HEK293 (cell line): ENCODE measurements around the gene KCTD11.

ENCODE experiments used
- ATF2 ChIP-seq: fragments of 450-650 bp; formaldehyde crosslinking; IDR thresholded peaks from 2 replicates; pipeline ENCODE4 v1.5.1; 2016; ENCODE audit warnings: missing biosample characterization, missing genetic modification characterization, low read depth
- GLIS2 ChIP-seq: fragments of 450-650 bp; formaldehyde crosslinking; IDR thresholded peaks from 2 replicates; pipeline ENCODE4 v1.5.1; 2016; ENCODE audit warnings: missing biosample characterization, missing genetic modification characterization
- HIC1 ChIP-seq: fragments of 450-650 bp; formaldehyde crosslinking; IDR thresholded peaks from 2 replicates; pipeline ENCODE4 v1.5.1; 2016; ENCODE audit warnings: missing biosample characterization, missing genetic modification characterization
- HOXC10 ChIP-seq: sonication (generic); formaldehyde crosslinking; IDR thresholded peaks from 2 replicates; pipeline ENCODE4 v1.8.1; 2023; ENCODE audit warnings: mild to moderate bottlenecking, missing genetic modification reagents
- KLF10 ChIP-seq: fragments of 450-650 bp; IDR thresholded peaks from 2 replicates; pipeline ENCODE4 v1.5.1; 2018; ENCODE audit warnings: missing biosample characterization, mild to moderate bottlenecking, missing genetic modification characterization
- KLF9 ChIP-seq: fragments of 450-650 bp; formaldehyde crosslinking; IDR thresholded peaks from 2 replicates; pipeline ENCODE4 v1.5.1; 2016; ENCODE audit warnings: missing biosample characterization, missing genetic modification characterization, low read depth
- MEIS1 ChIP-seq: sonication (generic); formaldehyde crosslinking; IDR thresholded peaks from 2 replicates; pipeline ENCODE4 v1.8.1; 2022; ENCODE audit warnings: missing genetic modification reagents, mild to moderate bottlenecking, borderline replicate concordance
- OVOL3 ChIP-seq: fragments of 450-650 bp; formaldehyde crosslinking; IDR thresholded peaks from 2 replicates; pipeline ENCODE4 v1.5.1; 2016; ENCODE audit warnings: missing biosample characterization, missing genetic modification characterization
- YY1 ChIP-seq: fragments of 450-650 bp; formaldehyde crosslinking; IDR thresholded peaks from 2 replicates; pipeline ENCODE4 v1.5.1; 2018; ENCODE audit warnings: missing biosample characterization, missing genetic modification characterization
- ZBTB8A ChIP-seq: fragments of 450-650 bp; formaldehyde crosslinking; IDR thresholded peaks from 2 replicates; pipeline ENCODE4 v1.5.1; 2016; ENCODE audit warnings: missing biosample characterization, missing genetic modification characterization
- ZNF140 ChIP-seq: fragments of 450-650 bp; formaldehyde crosslinking; IDR thresholded peaks from 2 replicates; pipeline ENCODE4 v1.5.1; 2016; ENCODE audit warnings: missing biosample characterization, missing genetic modification characterization
- ZNF16 ChIP-seq: fragments of 450-650 bp; formaldehyde crosslinking; IDR thresholded peaks from 2 replicates; pipeline ENCODE4 v1.5.1; 2016; ENCODE audit warnings: low read depth, missing biosample characterization, missing genetic modification characterization
- ZNF292 ChIP-seq: fragments of 450-650 bp; formaldehyde crosslinking; IDR thresholded peaks from 2 replicates; pipeline ENCODE4 v1.5.1; 2016; ENCODE audit warnings: low read depth, missing biosample characterization, missing genetic modification characterization, borderline replicate concordance
- ZNF302 ChIP-seq: fragments of 450-650 bp; formaldehyde crosslinking; IDR thresholded peaks from 2 replicates; pipeline ENCODE4 v1.5.1; 2016; ENCODE audit warnings: missing biosample characterization, missing genetic modification characterization, low read depth
- ZNF350 ChIP-seq: fragments of 450-650 bp; formaldehyde crosslinking; IDR thresholded peaks from 2 replicates; pipeline ENCODE4 v1.5.0; 2017; ENCODE audit warnings: missing biosample characterization, mild to moderate bottlenecking, missing genetic modification characterization
- ZNF423 ChIP-seq: fragments of 450-650 bp; formaldehyde crosslinking; IDR thresholded peaks from 2 replicates; pipeline ENCODE4 v1.5.1; 2016; ENCODE audit warnings: missing biosample characterization, missing genetic modification characterization
- ZNF48 ChIP-seq: fragments of 450-650 bp; formaldehyde crosslinking; IDR thresholded peaks from 2 replicates; pipeline ENCODE4 v1.5.1; 2016; ENCODE audit warnings: missing biosample characterization, missing genetic modification characterization
- ZNF501 ChIP-seq: fragments of 450-650 bp; formaldehyde crosslinking; IDR thresholded peaks from 2 replicates; pipeline ENCODE4 v1.5.1; 2016; ENCODE audit warnings: missing biosample characterization, missing genetic modification characterization
- ZNF513 ChIP-seq: fragments of 450-650 bp; IDR thresholded peaks from 2 replicates; pipeline ENCODE4 v1.5.1; 2018; ENCODE audit warnings: missing biosample characterization, missing genetic modification characterization
- ZNF521 ChIP-seq: fragments of 450-650 bp; formaldehyde crosslinking; IDR thresholded peaks from 2 replicates; pipeline ENCODE4 v1.5.1; 2017; ENCODE audit warnings: missing biosample characterization, mild to moderate bottlenecking, missing genetic modification characterization
- ZNF530 ChIP-seq: fragments of 450-650 bp; formaldehyde crosslinking; IDR thresholded peaks from 2 replicates; pipeline ENCODE4 v1.5.1; 2016; ENCODE audit warnings: low read depth, missing biosample characterization, missing genetic modification characterization
- ZNF558 ChIP-seq: fragments of 450-650 bp; formaldehyde crosslinking; IDR thresholded peaks from 2 replicates; pipeline ENCODE4 v1.5.1; 2016; ENCODE audit warnings: missing biosample characterization, missing genetic modification characterization
- ZNF626 ChIP-seq: fragments of 450-650 bp; sonication (Bioruptor Pico); formaldehyde crosslinking; IDR thresholded peaks from 2 replicates; pipeline ENCODE4 v1.5.1; 2018; ENCODE audit warnings: missing biosample characterization, missing genetic modification characterization, inconsistent platforms
- ZNF645 ChIP-seq: fragments of 450-650 bp; formaldehyde crosslinking; IDR thresholded peaks from 2 replicates; pipeline ENCODE4; 2016; ENCODE audit warnings: missing biosample characterization, missing genetic modification characterization
- ZNF660 ChIP-seq: fragments of 450-650 bp; IDR thresholded peaks from 2 replicates; pipeline ENCODE4 v1.5.1; 2018; ENCODE audit warnings: missing biosample characterization, mild to moderate bottlenecking, missing genetic modification characterization
- ZNF701 ChIP-seq: fragments of 450-650 bp; formaldehyde crosslinking; IDR thresholded peaks from 2 replicates; pipeline ENCODE4 v1.5.1; 2016; ENCODE audit warnings: missing biosample characterization, missing genetic modification characterization
- ZNF707 ChIP-seq: fragments of 450-650 bp; formaldehyde crosslinking; IDR thresholded peaks from 2 replicates; pipeline ENCODE4 v1.5.1; 2016; ENCODE audit warnings: missing biosample characterization, missing genetic modification characterization
- ZNF776 ChIP-seq: fragments of 450-650 bp; formaldehyde crosslinking; IDR thresholded peaks from 2 replicates; pipeline ENCODE4 v1.5.0; 2017; ENCODE audit warnings: missing biosample characterization, missing genetic modification characterization, borderline replicate concordance
- ZNF837 ChIP-seq: fragments of 450-650 bp; formaldehyde crosslinking; IDR thresholded peaks from 2 replicates; pipeline ENCODE4 v1.5.1; 2016; ENCODE audit warnings: missing biosample characterization, missing genetic modification characterization
- ZNF843 ChIP-seq: fragments of 450-650 bp; formaldehyde crosslinking; IDR thresholded peaks from 2 replicates; pipeline ENCODE4 v1.5.1; 2016; ENCODE audit warnings: missing biosample characterization, missing genetic modification characterization
- ZSCAN23 ChIP-seq: fragments of 450-650 bp; formaldehyde crosslinking; IDR thresholded peaks from 2 replicates; pipeline ENCODE4 v1.5.1; 2016; ENCODE audit warnings: missing biosample characterization, missing genetic modification characterization

The KCTD11 gene

GRCh38 chr17:7307686-7308624 is 44.0 kb upstream of the KCTD11 start (continued):
- no peak for TF ChIP-seq OVOL3
- no peak for TF ChIP-seq ZNF558 (tag by site-specific recombination)
- TF ChIP-seq ZNF501 (tag by site-specific recombination), result no peak
- TF ChIP-seq ZNF776 (tag by site-specific recombination), result no peak
- no peak for TF ChIP-seq ZNF530 (tag by site-specific recombination)
- no peak for TF ChIP-seq ZNF837 (tag by site-specific recombination)
- no peak for TF ChIP-seq KLF10
- no peak for TF ChIP-seq HOXC10 (CRISPR knock-in tag)
- TF ChIP-seq ZNF423 (tag by site-specific recombination), result no peak
- TF ChIP-seq GLIS2 (tag by site-specific recombination), result peak; percentile 92
- peak; percentile 15; the same call in 1 of the 2 replicates for TF ChIP-seq KLF9 (tag by site-specific recombination)
- no peak for TF ChIP-seq ZNF140 (tag by site-specific recombination)
- no peak for TF ChIP-seq MEIS1 (CRISPR knock-in tag)
- TF ChIP-seq ZBTB8A (tag by site-specific recombination), result no peak
- no peak for TF ChIP-seq ZNF48
- TF ChIP-seq ZNF626, result no peak
- no peak for TF ChIP-seq ZNF707 (tag by site-specific recombination)
- TF ChIP-seq ZNF645 (tag by site-specific recombination), result no peak
- TF ChIP-seq ZNF701 (tag by site-specific recombination), result no peak
- TF ChIP-seq ZNF292 (tag by site-specific recombination), result no peak; the same call in 1 of the 2 replicates
- no peak for TF ChIP-seq ZNF521 (tag by site-specific recombination)
- no peak for TF ChIP-seq ZNF660 (tag by site-specific recombination)
- TF ChIP-seq ZSCAN23 (tag by site-specific recombination), result no peak
- TF ChIP-seq ZNF350 (tag by site-specific recombination), result no peak
- TF ChIP-seq ATF2 (tag by site-specific recombination), result no peak
- TF ChIP-seq ZNF16 (tag by site-specific recombination), result no peak
- TF ChIP-seq ZNF843, result no peak
- TF ChIP-seq HIC1, result no peak
- TF ChIP-seq YY1, result peak; percentile 36; the same call in 1 of the 2 replicates
- 0 out of 2 replicates have a peak, but pooled peaks have one; percentile 11 for TF ChIP-seq ZNF513 (tag by site-specific recombination)
- no peak for TF ChIP-seq ZNF302 (tag by site-specific recombination)
